HEK293 (cell line): ENCODE results near the gene MLLT1.

Source experiments
- EGR2 ChIP-seq: fragments of 450-650 bp; formaldehyde crosslinking; IDR thresholded peaks from 2 replicates; pipeline ENCODE4 v1.5.1; 2016; ENCODE audit warnings: low read depth, missing biosample characterization, missing genetic modification characterization
- GLI2 ChIP-seq: fragments of 450-650 bp; formaldehyde crosslinking; IDR thresholded peaks from 2 replicates; pipeline ENCODE4; 2017; ENCODE audit warnings: missing biosample characterization, missing genetic modification characterization, low read depth, borderline replicate concordance
- KLF16 ChIP-seq: fragments of 450-650 bp; formaldehyde crosslinking; IDR thresholded peaks from 2 replicates; pipeline ENCODE4 v1.5.1; 2017; ENCODE audit warnings: missing biosample characterization, missing genetic modification characterization
- KLF7 ChIP-seq: fragments of 450-650 bp; formaldehyde crosslinking; IDR thresholded peaks from 2 replicates; pipeline ENCODE4 v1.5.1; 2016; ENCODE audit warnings: missing biosample characterization, missing genetic modification characterization, borderline replicate concordance
- OSR2 ChIP-seq: fragments of 450-650 bp; formaldehyde crosslinking; IDR thresholded peaks from 2 replicates; pipeline ENCODE4 v1.5.1; 2016; ENCODE audit warnings: missing biosample characterization, missing genetic modification characterization
- SETDB1 ChIP-seq: IDR thresholded peaks from one replicate; pipeline ENCODE4 v1.6.1; 2017; ENCODE audit warnings: mild to moderate bottlenecking, low read length, moderate library complexity, mixed read lengths; ENCODE audit not compliant: insufficient read length
- ZNF202 ChIP-seq: fragments of 450-650 bp; formaldehyde crosslinking; IDR thresholded peaks from 2 replicates; pipeline ENCODE4 v1.5.1; 2016; ENCODE audit warnings: missing biosample characterization, missing genetic modification characterization, borderline replicate concordance
- ZNF211 ChIP-seq: fragments of 450-650 bp; formaldehyde crosslinking; IDR thresholded peaks from 2 replicates; pipeline ENCODE4 v1.5.1; 2016; ENCODE audit warnings: low read depth, missing biosample characterization, missing genetic modification characterization
- ZNF266 ChIP-seq: fragments of 450-650 bp; formaldehyde crosslinking; IDR thresholded peaks from 2 replicates; pipeline ENCODE4 v1.5.1; 2016; ENCODE audit warnings: missing biosample characterization, missing genetic modification characterization, low read depth
- ZNF274 ChIP-seq, 2 experiments: fragments of 200-500 bp in 1 of 2; fragments of 450-650 bp in 1 of 2; sonication (Bioruptor generic) in 1 of 2; formaldehyde crosslinking in 1 of 2; IDR thresholded peaks; 2 replicates each; pipeline versions ENCODE4 v1.5.1 to v1.6.1; 2014 to 2016; ENCODE audit warnings: borderline replicate concordance in 1 of 2, inconsistent platforms in 1 of 2, low read length in 1 of 2, missing biosample characterization in 1 of 2, missing genetic modification characterization in 1 of 2
- ZNF366 ChIP-seq: fragments of 450-650 bp; formaldehyde crosslinking; conservative IDR thresholded peaks from 2 replicates; pipeline ENCODE4 v1.5.1; 2016; ENCODE audit warnings: missing biosample characterization, missing genetic modification characterization
- ZNF398 ChIP-seq: fragments of 450-650 bp; formaldehyde crosslinking; IDR thresholded peaks from 2 replicates; pipeline ENCODE4 v1.5.1; 2017; ENCODE audit warnings: missing biosample characterization, missing genetic modification characterization
- ZNF416 ChIP-seq: fragments of 450-650 bp; formaldehyde crosslinking; IDR thresholded peaks from 2 replicates; pipeline ENCODE4 v1.5.1; 2016; ENCODE audit warnings: missing biosample characterization, missing genetic modification characterization
- ZNF48 ChIP-seq: fragments of 450-650 bp; formaldehyde crosslinking; IDR thresholded peaks from 2 replicates; pipeline ENCODE4 v1.5.1; 2016; ENCODE audit warnings: missing biosample characterization, missing genetic modification characterization
- ZNF488 ChIP-seq: fragments of 450-650 bp; formaldehyde crosslinking; IDR thresholded peaks from 2 replicates; pipeline ENCODE4 v1.5.1; 2016; ENCODE audit warnings: missing biosample characterization, missing genetic modification characterization
- ZNF561 ChIP-seq: fragments of 450-650 bp; IDR thresholded peaks from 2 replicates; pipeline ENCODE4 v1.5.1; 2018; ENCODE audit warnings: missing biosample characterization, missing genetic modification characterization, borderline replicate concordance
- ZNF610 ChIP-seq: fragments of 450-650 bp; formaldehyde crosslinking; IDR thresholded peaks from 2 replicates; pipeline ENCODE4 v1.5.1; 2016; ENCODE audit warnings: missing biosample characterization, missing genetic modification characterization, borderline replicate concordance
- ZNF658 ChIP-seq: fragments of 450-650 bp; formaldehyde crosslinking; IDR thresholded peaks from 2 replicates; pipeline ENCODE4; 2016; ENCODE audit warnings: missing biosample characterization, missing genetic modification characterization
- ZNF670 ChIP-seq: fragments of 450-650 bp; formaldehyde crosslinking; IDR thresholded peaks from 2 replicates; pipeline ENCODE4 v1.5.1; 2016; ENCODE audit warnings: missing biosample characterization, missing genetic modification characterization, low read depth
- ZNF692 ChIP-seq: fragments of 450-650 bp; formaldehyde crosslinking; IDR thresholded peaks from 2 replicates; pipeline ENCODE4 v1.5.1; 2016; ENCODE audit warnings: missing biosample characterization, missing genetic modification characterization
- ZNF701 ChIP-seq: fragments of 450-650 bp; formaldehyde crosslinking; IDR thresholded peaks from 2 replicates; pipeline ENCODE4 v1.5.1; 2016; ENCODE audit warnings: missing biosample characterization, missing genetic modification characterization
- ZNF76 ChIP-seq: fragments of 450-650 bp; formaldehyde crosslinking; IDR thresholded peaks from 2 replicates; pipeline ENCODE4; 2016; ENCODE audit warnings: low read depth, missing biosample characterization, missing genetic modification characterization, borderline replicate concordance
- ZSCAN16 ChIP-seq: fragments of 450-650 bp; formaldehyde crosslinking; IDR thresholded peaks from 2 replicates; pipeline ENCODE4 v1.5.1; 2016; ENCODE audit warnings: missing biosample characterization, missing genetic modification characterization
- TF ChIP-seq, protein P1 (sequence below): fragments of 450-650 bp; formaldehyde crosslinking; IDR thresholded peaks from 2 replicates; pipeline ENCODE4 v1.5.1; 2016; ENCODE audit warnings: missing biosample characterization, missing genetic modification characterization
- TF ChIP-seq, protein P2 (sequence below): fragments of 450-650 bp; formaldehyde crosslinking; IDR thresholded peaks from 2 replicates; pipeline ENCODE4 v1.5.1; 2017; ENCODE audit warnings: missing biosample characterization, missing genetic modification characterization
- TF ChIP-seq, protein P3 (sequence below): fragments of 450-650 bp; formaldehyde crosslinking; IDR thresholded peaks from 2 replicates; pipeline ENCODE4 v1.5.1; 2016; ENCODE audit warnings: missing biosample characterization, missing genetic modification characterization, low read depth
- TF ChIP-seq, protein P4 (sequence below): sonication (generic); formaldehyde crosslinking; IDR thresholded peaks from 2 replicates; pipeline ENCODE4 v1.8.1; 2022; ENCODE audit warnings: mild to moderate bottlenecking, moderate library complexity, missing genetic modification reagents

MLLT1 gene

DNA sequence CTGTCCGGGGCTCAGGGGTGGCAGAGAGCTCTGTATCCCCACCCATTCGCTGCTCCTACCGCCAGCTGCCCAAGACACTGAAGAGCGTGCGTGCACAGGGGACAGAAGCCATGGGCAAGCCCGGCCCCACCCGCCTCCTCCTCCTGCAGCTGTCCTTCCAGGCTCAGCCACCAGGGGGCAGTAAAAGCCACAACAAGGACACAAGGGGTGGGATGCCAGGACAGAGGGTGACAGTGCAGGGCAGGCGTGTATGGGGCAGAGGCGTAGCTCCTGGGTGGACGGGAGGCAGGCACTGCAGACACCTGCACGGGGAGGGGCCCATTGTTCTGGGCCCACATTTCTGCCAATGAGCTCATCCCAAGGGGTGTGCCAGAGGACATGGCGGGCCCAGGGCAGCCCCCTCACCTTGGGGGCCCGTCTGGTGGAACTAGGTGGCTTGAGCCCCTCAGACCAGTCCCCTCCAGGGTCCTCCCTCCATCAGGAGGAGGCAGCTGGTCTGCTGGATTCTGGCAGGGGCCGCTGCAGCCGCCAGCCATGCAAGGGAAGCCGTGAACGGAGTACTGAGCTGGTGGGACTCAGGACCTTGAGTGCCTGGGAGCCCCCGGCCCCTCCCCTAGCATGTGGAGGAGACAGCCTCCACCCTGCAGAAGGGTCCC is 61.2 kb downstream of the MLLT1 start (continued):
- TF ChIP-seq ZNF658 (tag by site-specific recombination) (no peak), ZNF274 (IDR thresholded peaks at IDR 0.05; ENCODE audit: low read length) (no peak), ZNF274 (tag by site-specific recombination; IDR thresholded peaks at IDR 0.05; ENCODE audit: borderline replicate concordance) (no peak), KLF7 (peak; percentile 39; the same call in 1 of the 2 replicates), SETDB1 (no peak), ZSCAN16 (tag by site-specific recombination) (no peak), ZNF488 (tag by site-specific recombination) (no peak), ZNF366 (no peak), EGR2 (tag by site-specific recombination) (peak; percentile 72), ZNF561 (tag by site-specific recombination) (no peak), ZNF416 (tag by site-specific recombination) (no peak), ZNF670 (tag by site-specific recombination) (no peak), ZNF76 (tag by site-specific recombination) (no peak), ZNF398 (no peak), ZNF211 (tag by site-specific recombination) (no peak), ZNF266 (no peak), ZNF610 (tag by site-specific recombination) (no peak), OSR2 (tag by site-specific recombination) (no peak), ZNF701 (no peak), ZNF48 (no peak), KLF16 (tag by site-specific recombination) (no peak), GLI2 (tag by site-specific recombination) (no peak), ZNF692 (tag by site-specific recombination) (peak; percentile 85), ZNF202 (no peak)
- TF ChIP-seq, protein P1, sequence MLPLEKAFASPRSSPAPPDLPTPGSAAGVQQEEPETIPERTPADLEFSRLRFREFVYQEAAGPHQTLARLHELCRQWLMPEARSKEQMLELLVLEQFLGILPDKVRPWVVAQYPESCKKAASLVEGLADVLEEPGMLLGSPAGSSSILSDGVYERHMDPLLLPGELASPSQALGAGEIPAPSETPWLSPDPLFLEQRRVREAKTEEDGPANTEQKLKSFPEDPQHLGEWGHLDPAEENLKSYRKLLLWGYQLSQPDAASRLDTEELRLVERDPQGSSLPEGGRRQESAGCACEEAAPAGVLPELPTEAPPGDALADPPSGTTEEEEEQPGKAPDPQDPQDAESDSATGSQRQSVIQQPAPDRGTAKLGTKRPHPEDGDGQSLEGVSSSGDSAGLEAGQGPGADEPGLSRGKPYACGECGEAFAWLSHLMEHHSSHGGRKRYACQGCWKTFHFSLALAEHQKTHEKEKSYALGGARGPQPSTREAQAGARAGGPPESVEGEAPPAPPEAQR (tag by site-specific recombination): no peak
- TF ChIP-seq, protein P2, sequence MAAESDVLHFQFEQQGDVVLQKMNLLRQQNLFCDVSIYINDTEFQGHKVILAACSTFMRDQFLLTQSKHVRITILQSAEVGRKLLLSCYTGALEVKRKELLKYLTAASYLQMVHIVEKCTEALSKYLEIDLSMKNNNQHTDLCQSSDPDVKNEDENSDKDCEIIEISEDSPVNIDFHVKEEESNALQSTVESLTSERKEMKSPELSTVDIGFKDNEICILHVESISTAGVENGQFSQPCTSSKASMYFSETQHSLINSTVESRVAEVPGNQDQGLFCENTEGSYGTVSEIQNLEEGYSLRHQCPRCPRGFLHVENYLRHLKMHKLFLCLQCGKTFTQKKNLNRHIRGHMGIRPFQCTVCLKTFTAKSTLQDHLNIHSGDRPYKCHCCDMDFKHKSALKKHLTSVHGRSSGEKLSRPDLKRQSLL (tag by site-specific recombination): no peak
- TF ChIP-seq, protein P3, sequence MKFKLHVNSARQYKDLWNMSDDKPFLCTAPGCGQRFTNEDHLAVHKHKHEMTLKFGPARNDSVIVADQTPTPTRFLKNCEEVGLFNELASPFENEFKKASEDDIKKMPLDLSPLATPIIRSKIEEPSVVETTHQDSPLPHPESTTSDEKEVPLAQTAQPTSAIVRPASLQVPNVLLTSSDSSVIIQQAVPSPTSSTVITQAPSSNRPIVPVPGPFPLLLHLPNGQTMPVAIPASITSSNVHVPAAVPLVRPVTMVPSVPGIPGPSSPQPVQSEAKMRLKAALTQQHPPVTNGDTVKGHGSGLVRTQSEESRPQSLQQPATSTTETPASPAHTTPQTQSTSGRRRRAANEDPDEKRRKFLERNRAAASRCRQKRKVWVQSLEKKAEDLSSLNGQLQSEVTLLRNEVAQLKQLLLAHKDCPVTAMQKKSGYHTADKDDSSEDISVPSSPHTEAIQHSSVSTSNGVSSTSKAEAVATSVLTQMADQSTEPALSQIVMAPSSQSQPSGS (tag by site-specific recombination): no peak
- TF ChIP-seq, protein P4, sequence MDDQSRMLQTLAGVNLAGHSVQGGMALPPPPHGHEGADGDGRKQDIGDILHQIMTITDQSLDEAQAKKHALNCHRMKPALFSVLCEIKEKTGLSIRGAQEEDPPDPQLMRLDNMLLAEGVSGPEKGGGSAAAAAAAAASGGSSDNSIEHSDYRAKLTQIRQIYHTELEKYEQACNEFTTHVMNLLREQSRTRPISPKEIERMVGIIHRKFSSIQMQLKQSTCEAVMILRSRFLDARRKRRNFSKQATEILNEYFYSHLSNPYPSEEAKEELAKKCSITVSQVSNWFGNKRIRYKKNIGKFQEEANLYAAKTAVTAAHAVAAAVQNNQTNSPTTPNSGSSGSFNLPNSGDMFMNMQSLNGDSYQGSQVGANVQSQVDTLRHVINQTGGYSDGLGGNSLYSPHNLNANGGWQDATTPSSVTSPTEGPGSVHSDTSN (CRISPR knock-in tag): 0 out of 2 replicates have a peak, but pooled peaks have one; percentile 29
